Right renal cortex interstitium (tissue), 3 donors: ENCODE data around the gene MEIOC. TPM values are rescaled to one million over a fixed set of nuclear protein-coding genes. Genes with fewer than 3 reads are reported as not detected.
"Not testable (repeated sequence)": the region's sequence is repeated elsewhere in the genome, so short reads cannot be mapped to it uniquely, and the experiment has no call there.

Source experiments
- DNase-seq, 3 donors: peaks; one replicate each; pipeline ENCODE4 v3.0.0-alpha.2; 2013; ENCODE audit warnings: low read depth in 3 of 3, low spot score in 2 of 3
- polyA plus RNA-seq, 3 donors: library from polyadenylated mRNA; unstranded; fragments of 120-200 nt; gene quantifications; one replicate each; pipeline ENCODE4 v1.2.1, GENCODE V29; 2013; ENCODE audit not compliant: insufficient read length in 3 of 3

Gene MEIOC
- polyA plus RNA-seq, 3 donors: 2.0 to 2.6 (median 2.1) TPM

DNA sequence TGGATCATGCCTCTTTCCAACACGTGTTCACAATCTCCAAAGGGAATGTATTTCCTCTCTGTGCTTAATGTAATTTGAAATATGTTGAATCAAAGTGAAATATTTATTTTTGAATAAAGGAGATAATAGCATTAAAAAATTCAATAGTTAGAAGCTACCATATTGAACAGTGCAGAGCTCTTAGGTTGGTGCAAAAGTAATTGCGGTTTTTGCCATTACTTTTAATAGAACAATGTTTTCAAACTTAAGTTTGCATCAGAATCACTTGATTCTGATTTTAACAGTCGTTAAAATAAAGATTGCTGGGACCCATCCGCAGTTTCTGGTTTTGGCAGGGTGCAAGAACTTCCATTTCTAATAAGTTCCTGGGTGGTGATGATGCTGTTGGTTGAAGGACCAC is 10.0 kb upstream of the MEIOC start:
- no peak for DNase-seq

DNA sequence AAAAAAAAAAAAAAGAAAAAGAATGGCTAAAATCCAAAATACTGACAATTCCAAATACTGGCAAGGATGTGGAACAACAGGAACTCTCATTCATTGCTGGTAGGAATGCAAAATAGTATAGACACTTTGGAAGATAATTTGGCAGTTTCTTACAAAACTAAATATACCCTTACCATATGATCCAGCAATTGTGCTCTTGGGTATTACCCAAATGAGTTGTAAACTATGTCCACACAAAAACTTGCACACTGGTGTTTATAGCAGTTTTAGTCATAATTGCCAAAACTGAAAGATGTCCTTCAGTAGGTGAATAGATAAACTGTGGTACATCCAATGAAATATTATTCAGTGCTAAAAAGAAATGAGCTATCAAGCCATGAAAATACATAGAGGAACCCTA is 8.5 kb upstream of the MEIOC start:
- no peak for DNase-seq

GRCh38 chr17:44648963-44649362 is 7.3 kb upstream of the MEIOC start:
- no peak for DNase-seq

GRCh38 chr17:44651228-44651627 is 5.0 kb upstream of the MEIOC start:
- no peak for DNase-seq

- DNase-seq: no peak
Observed at GRCh38 chr17:44652727-44653126, 3.5 kb upstream of the MEIOC start.

GRCh38 chr17:44653384-44653783 is 2.9 kb upstream of the MEIOC start:
- no peak for DNase-seq

DNA sequence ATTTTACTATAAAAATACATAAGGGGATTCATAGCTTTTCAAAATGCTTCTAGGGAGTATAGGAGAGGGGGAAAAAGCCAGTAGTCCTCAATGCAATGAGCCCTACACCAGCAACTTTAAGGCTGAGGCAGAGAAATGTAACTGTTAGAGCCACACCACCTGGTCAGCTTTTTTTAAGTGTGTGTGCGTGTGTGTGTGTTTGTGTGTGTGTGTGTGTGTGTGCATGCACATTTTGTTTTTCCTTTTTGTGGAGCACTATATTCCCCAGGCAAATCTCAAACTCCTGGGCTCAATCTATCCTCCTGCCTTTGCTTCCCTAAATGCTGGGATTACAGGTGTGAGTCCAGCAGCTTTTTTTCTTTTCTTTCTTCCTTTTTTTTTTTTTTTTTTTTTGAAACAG is 2.3 kb upstream of the MEIOC start:
- no peak for DNase-seq

DNA sequence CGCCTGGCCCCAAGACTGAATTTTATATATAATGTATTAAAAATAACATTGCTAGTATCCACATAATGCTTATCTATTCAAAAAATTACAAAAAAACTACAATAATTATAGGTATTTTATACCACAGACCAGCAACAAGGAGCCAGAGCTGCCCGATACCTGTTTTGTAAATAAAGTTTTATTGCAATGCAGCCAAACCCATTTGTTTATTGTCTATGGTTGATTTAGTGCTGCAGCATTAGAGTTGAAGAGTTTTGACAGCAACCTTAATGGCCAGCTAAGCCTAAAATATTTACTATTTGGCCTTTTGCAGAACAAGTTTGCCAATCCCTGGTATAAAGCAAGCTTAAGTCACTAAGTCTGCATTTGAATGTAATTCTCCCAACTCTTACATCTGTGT is 5.6 kb downstream of the MEIOC start:
- DNase-seq: no peak

- no peak for DNase-seq
Observed at GRCh38 chr17:44663095-44663494, 6.8 kb downstream of the MEIOC start.

- DNase-seq: no peak
Observed at GRCh38 chr17:44664867-44665266, 8.6 kb downstream of the MEIOC start.

DNA sequence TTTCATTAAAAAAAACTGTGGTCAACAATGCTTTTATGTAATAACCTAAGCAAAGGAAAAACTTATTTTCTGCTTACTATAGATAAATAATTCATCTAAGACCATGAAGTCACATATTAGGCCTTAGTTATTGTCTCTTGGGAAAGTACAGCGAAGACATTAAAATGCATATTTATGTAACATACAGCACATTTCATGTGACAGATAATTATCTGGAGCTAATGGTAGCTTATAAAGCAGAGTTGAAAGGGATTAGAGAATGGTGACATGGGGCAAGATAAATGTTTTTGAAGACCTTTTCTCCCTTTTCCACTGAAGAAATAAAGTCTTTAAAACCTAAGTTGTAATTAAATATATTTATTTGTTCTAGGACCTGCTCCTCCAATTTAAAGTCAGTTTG is 9.7 kb downstream of the MEIOC start:
- no peak for DNase-seq

GRCh38 chr17:44672479-44673093 is 16.3 kb downstream of the MEIOC start:
- DNase-seq: no peak

GRCh38 chr17:44673893-44674292 is 17.6 kb downstream of the MEIOC start:
- DNase-seq: no peak

DNA sequence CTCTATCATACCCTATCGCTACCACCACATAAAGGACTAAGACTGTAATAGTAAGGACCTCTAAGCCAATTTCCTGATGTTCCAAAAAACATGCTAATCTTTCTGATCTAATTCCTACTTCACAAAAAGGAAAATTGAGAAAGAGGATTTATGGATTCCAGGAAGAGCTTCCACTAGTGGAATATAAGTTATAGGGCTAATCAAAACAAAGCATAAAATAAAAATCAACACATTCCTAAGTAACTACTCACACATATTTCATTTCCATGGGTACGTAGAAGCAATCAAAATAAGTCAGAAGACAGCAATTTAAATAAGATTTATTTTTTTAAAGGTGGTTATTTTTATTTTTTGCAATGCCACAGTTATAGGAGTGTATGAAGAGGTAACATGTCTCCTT is 20.9 kb downstream of the MEIOC start:
- DNase-seq: no peak

- DNase-seq: not testable (repeated sequence)
Observed at GRCh38 chr17:44683303-44683702, 27.0 kb downstream of the MEIOC start.

GRCh38 chr17:44687756-44688155 is 31.5 kb downstream of the MEIOC start:
- no peak for DNase-seq

GRCh38 chr17:44688200-44688599 is 31.9 kb downstream of the MEIOC start:
- DNase-seq: no peak

GRCh38 chr17:44688675-44689476 is 32.6 kb downstream of the MEIOC start:
- no peak for DNase-seq

GRCh38 chr17:44689477-44690217 is 33.4 kb downstream of the MEIOC start, which contains the start of gene CCDC43:
TSS of gene CCDC43 (minus strand) at chr17:44689776. CDS start at chr17:44689753, 23 bp downstream.
- DNase-seq: peak; percentile 77 to 85 (median 79)

DNA sequence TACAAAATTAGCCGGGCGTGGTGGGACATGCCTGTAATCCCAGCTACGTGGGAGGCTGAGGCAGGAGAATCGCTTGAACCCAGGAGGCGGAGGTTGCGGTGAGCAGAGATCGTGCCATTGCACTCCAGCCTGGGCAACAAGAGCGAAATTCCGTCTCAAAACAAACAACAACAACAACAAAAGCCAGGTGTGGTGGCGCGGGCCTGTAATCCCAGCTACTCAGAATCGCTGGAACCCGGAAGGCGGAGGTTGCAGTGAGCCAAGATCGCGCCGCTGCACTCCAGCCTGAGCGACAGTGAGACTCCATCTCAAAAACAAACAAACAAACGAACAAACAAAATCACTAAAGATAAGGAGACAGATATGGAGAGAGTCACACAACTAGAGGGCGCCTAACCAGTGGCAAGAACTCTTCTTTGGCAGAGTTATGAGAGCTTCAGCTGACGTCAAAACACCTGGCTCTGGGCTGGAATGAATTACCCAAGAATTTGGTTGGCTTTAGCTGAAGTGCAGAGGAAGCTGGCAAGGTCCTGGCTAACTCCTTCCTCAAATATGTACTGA is 34.6 kb downstream of the MEIOC start:
- not testable (repeated sequence) for DNase-seq

- no peak for DNase-seq
Observed at GRCh38 chr17:44693609-44694008, 37.3 kb downstream of the MEIOC start.
